Measurements from ENCODE around the gene CHST12.

The CHST12 gene

DNA sequence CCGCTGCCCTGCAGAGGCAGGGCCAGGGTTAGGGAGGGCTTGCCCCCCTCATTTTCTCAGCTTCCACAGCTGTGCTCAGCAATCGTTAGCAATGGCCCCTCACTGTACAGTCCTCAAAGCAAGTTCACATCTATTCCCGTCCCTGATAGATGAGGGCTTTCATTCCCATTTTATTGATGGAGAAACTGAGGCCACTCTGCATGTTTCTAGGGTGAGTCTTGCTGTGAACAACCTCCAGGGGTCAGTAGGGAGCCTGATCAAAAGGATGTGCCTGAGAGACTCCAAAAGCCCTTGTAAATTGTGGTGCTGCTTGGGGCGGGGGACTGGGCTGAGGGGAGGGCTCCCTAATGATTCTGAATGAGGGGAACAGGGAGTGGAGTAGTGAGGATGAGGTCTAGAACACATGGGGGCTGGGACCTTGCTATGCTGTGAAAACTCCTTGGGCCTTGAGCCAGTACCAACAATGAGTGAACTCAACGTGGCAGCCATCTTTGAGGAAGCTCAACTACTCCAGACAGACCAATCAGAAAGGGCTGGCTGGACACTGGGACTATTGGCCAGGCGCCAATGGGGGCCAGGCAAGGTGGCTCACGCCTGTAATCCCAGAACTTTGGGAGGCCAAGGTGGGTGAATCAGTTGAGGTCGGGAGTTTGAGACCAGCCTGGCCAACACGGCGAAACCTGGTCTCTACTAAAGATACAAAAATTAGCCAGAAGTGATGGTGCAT lies 79.5 kb downstream of the CHST12 start:
- no peak for FAIRE-seq

DNA sequence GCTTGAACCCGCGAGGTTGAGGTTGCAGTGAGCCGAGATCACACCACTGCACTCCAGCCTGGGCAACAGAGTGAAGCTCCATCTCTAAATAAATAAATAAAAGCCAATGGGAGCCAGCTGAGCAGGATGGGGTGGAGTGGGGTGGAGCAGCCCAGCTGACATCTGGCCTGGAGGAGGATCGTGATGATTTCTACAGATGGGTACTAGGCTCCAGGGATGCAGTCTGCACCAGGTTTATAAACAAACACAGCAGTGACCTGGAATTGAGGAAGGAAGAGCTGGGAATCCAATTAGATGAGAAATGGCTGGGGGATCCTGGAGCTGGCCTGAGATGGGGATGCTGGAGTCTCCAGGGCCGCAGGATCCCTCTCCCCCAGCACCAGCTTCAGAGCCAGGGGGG lies 80.1 kb downstream of the CHST12 start:
- no peak for FAIRE-seq

DNA sequence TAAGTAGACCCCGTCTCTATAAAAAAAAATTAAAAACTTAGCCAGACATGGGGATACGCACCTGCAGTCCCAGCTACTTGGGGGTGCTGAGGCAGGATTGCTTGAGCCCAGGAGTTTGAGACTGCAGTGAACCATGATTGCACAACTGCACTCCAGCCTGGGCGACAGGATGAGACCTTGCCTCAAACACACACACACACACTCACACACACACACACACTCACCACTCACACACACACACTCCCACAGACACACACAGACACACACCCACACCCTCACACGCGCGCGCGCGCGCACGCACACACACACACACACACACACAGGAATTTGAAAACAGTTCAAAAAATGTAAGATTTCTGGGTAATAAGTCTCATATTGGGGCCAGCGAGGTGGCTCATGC lies 81.5 kb downstream of the CHST12 start:
- FAIRE-seq = no peak

DNA sequence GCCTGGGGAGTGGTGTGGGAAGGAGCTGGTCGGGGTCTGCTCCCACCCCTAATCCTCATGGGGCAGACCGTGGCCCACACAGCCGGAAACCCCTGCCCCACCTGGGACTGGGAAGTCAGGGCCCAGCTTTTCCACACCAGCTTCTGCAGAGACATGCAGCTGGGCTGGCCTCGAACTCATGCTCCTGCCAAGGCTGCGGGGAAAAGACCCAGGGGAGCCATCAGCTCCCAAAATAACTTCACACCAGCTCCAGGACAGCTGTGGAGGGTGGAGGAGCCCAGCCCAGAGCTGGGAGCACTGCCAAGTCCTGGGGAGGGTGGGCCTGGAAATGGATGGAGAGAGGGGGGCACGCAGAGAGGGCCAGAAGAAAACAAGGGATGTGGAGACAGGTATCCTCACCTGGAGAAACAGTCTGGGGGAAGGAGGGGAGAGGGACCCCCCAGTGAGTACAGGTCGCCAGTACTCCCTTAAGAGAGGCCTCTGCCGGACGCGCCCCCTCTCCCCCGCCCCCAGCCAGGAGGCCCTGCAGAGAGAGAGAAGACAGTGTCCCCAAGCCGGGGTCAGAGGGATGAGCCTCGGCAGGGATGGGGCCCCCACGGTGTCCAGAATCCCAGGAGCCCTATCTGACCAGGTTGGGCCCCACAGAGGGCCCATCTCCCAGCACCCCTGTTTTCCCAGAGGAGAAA lies 84.3 kb downstream of the CHST12 start:
- no peak for FAIRE-seq

DNA sequence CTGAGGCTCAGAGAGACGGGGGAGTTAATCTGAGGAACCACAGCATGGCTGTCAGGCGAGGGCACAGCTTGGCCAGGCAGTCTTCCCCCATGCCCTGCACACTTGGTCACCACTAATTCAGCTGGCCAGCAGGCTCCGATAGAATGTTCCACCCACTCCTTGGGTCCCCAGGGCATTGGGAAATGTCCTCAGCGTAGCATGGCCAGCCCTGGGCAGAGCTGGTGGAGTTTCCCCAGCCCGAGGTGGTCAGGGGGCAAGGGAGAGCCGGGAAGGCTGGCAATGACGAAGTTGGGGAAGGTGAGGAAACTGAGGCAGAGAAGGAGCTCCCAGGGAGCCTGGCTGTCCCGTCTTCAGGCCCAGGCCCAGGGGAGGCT lies 84.8 kb downstream of the CHST12 start:
- no peak for FAIRE-seq

DNA sequence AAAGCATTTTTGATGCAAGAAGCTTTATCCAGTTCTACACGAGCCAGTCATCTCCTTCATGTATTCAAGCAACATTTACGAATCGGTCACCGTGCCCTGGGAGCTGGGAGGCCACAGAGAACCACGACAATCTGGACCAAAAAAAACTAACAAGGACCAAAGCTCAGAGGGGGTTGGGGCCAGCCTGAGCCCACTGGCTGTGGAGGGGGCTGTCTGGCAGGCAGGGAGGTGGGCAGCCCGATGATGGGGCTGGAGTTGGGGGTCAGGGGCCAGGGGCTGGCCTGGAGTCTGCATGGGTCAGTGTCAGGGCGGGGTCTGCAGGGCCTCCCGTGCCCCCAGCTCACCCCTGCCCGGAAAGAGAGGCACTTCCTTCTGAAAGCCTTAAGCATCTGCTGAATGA lies 85.3 kb downstream of the CHST12 start:
- FAIRE-seq = no peak

DNA sequence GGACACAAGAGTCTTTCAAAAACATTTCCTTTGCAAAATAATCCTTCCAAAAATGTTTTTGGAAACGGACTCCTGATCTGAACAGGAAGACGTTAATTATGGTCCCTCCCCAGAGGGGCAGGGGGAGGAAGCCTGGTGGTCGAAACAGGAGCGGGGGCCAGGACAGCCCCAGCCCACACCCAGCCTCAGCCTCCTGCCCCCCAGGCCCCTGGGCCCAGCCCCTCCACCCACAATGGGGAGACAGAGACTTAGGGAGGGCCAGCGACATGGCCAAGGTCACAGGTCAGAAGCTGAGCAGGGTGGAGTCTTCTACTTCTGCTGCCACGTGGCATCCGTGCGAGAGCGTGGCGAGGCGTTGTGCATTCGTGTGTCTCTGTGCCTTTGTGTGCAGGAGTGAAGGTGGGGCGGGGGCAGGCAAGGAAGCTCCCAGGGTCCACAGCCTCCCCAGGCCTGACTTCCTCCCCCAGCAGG lies 86.8 kb downstream of the CHST12 start:
- no peak for FAIRE-seq

DNA sequence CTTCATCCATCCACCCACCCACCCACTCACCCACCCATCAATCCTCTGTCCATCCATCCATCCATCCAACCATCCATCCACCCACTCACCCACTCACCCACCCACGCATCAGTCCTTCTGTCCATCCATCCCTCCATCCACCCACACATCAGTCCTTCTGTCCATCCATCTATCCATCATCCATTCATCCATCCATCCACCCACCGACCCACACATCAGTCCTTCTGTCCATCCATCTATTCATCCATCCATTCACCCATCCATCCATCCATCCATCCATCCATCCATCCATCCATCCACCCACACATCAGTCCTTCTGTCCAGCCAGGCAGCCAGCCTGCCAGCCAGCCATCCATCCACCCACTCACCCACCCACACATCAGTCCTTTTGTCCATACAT lies 88.6 kb downstream of the CHST12 start:
- no peak for FAIRE-seq

DNA sequence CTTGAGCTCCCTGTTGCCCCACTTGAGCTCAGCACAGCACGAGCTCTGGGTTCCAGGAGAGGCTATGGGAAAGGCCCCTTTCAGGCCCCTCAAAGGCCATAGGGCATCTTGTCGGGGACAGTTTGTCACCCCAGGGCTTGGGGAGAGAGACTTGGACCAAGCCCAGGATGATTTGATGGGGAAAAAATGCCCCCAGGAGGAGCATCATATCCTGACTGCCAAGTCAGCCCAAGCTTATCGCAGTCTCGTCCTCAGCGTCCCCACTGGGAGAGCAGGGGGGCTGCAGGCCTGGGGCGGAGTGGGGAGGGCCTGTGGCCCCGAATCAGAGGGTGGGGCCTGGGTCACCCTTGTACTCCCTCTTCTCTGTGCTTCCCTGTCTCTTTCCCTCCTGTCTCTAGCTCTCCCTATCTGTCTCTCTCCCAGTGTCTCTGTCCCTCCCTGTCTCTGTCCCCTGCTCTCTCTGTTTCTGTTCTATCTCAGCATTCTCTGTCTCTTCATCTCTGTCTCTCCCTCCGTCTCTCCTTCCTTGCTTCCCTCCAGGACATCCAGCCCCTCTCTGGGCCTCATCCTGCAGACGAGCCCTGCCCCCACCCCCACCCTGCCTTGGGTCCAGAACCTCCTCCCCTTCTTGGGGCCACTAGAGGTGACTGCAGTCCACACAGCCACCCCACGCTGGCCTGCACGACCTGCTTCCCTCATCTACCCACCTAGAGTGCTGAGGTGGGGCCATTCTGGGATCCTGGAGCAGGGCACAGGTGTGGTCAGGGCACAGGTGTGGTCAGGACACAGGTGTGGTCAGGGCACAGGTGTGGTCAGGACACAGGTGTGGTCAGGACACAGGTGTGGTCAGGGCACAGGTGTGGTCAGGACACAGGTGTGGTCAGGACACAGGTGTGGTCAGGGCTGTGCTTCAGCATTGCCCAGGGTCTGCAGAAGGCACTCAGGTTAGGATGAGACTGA lies 90.1 kb downstream of the CHST12 start:
- no peak for FAIRE-seq

DNA sequence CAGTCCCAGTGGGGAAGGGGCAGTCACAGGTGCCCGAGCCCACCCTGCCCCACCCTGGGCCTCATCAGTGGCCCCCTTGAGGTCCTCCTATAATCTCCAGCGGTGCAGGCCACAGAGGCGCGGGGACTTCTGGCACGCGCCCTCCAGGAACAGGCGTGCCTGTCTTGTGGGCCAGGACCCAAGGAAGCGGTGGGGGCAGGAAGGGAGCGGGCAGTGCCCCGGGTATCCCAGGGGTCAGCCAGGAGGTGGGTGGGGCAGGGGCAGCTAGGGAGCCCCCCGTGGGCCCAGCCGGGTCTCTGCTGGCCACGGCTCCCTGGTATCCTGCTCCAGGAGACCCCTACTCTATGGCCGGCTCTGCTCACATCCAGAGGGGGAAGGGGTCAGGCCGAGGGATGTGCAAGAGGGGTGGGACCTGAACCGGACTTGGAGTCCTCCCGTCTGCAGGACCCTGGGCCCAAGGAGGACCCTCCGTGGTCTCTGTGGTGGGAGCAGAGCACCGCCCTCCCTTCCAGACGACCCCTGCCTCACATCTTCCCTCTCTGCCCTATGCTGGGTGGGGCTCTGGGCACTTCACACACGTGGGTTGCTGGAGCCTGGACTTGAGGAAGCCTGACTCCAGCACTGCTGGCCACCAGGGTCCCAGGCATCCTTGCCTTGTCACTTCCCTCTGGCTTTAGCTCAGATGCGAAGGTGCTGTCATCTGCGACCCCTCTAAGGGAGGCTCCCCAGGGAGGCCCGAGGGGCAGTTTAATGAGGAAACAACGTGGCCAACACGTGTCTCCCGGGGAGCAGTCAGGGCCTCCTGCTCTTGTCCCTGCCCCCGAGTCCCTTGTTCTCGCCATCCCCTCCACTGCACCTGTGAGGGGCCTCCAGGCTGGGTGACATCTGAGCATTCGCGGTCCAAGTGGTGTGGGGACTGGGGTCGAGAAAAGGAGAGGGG lies 91.0 kb downstream of the CHST12 start:
- no peak for FAIRE-seq

DNA sequence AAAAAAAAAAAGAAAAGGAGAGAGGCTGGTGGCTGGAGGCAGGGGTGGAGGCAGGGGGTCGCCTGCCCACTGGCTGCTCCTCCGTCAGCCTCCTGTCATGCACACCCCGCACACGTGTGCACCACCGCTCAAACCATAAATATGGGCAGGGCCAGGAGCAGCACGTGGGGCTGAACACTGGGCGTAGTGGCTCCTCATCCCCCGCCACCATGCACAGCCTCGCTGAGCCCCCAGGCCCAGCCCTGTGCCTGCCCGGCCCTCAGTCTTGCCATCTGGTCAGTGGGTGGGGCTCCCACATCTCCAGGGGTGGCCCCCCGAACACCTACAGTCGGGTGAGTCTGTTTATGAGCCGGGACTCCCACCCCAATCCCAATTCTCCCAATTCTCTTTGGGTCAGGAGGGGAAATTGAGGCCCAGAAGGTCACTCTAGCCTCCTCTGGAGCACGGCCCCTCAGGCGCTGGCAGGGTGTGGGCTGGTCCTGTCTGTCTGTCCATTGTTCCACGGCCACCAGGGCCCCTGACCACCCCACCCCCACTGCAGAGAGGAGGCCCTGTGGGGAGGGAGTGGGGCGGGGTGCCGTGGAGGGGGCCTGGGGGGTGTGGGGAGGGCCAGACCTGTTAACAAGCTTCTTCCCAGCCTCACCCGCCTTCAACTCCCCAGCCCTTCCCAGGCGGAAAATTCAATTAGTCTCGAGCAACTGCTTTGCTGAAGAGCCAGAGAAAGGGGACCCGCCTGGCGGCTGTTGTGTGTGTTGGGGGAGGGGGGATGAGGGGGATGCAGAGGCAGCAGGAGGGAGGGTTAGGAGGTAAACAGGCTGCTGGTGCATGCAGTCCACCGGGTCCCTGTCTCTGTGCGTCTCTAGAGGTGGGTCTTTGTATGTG lies 92.2 kb downstream of the CHST12 start:
- no peak for FAIRE-seq

DNA sequence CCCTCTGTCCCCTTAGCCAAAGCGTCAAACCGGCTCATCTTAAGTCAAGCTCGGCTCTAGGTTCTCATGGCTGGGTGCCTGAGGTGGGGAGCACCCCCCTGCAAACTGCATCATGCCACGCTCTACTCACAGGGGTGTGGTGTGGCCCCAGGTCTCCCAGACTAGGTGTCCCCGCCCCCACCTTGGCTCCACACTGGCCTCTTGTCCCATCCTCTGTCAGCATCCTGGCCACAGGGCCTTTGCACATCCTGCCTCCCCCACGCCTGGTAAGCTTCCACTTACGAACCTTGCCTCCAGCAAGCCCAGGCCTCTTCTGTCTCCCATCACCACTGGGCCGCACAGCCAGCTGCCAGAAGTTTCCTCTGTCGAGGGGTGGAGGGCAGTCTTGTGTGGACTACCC lies 93.0 kb downstream of the CHST12 start:
- no peak for FAIRE-seq

DNA sequence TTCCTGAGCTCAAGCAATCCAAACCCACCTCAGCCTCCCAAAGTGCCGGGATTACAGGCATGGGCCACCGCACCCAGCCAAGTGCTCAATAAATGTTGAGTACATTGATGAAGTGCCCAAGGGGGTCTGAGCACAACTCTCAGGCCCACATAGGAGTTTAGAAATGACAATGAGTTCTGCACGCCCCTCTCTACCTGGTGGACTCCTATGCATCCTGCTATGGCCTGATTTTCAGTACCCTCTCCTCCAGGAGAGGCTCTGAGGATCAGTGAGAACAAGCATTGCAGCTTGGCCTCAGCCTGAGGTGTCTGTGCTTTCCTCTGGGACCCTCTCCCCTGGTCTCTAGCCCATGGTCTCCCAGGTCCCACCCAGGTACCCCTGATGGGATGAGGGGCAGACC lies 93.7 kb downstream of the CHST12 start:
- no peak for FAIRE-seq

DNA sequence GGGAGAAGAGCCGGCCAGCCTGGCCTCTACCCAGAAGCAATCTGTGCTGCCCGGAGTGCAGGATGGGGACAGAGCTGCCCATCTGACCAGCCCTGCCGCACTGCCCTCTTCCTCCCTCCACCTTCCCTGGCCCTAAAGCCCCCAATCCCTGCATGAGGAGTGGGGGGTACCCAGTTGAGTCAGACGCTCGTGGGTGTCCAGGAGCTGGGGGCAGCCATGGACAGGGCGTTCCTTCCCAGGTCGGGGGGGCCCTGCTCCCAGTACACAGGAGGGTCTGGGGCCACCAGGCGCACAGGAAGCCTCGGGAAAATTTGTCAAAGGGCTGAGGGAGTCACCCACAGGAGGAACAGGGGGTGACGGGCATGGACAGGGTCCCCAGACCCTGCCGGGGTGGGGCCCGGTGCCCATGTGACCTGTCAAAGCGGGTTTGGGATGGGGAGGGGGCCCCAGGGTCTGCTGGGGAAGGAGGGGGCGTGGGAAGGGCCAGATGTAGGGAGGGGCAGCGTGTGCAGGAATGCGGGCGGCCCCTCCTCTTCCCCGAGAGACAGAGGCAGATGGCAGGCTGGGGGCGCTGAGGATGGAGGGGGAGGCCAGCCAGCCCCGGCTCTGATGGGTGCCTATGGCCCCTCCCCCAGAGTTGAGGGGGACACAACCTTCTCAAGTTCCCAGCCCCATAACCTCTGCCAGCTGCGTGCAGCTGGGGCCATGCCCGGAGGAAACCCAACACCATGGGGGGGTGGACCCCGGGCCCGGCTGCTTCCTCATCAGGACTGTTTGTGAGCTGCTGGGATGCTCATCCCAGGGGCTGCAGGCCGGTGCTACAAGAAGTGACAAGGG lies 94.3 kb downstream of the CHST12 start:
- no peak for FAIRE-seq

All from colon (tissue), 2 donors.